ENCODE measurements around the gene FBXO48. TPM values are rescaled to one million over a fixed set of nuclear protein-coding genes. Genes with fewer than 3 reads are reported as not detected.
A peak's percentile ranks its signal among the peaks of the same experiment; 100 is the strongest.

Gene FBXO48
- polyA plus RNA-seq, 1 donor, result 2.5 TPM

GRCh38 chr2:68472796-68473414 lies 5.8 kb upstream of the FBXO48 start:
- H3K27ac ChIP-seq (ENCODE audit: low read length), result no peak overlapping the region
- no peak overlapping the region for H3K4me3 ChIP-seq (ENCODE audit: low read length)
- no peaks in the 10 kb centered on the region for H3K36me3 ChIP-seq (ENCODE audit: control insufficient read depth, insufficient read depth, low read length)
- no peaks in the 10 kb centered on the region for H3K27me3 ChIP-seq (ENCODE audit: control insufficient read depth, insufficient read depth, low read length)
- H3K9me3 ChIP-seq (ENCODE audit: control insufficient read depth, low read depth, low read length), result no peaks in the 10 kb centered on the region
- H3K4me1 ChIP-seq (ENCODE audit: control insufficient read depth, insufficient read depth, low read length), result peaks cover 7% of the 10 kb centered on the region
- no peak for DNase-seq
- WGBS (ENCODE audit: insufficient coverage, low lambda C conversion rate), result 100% methylated on average over 2 of the region's 3 CpGs

- 100% methylated on average over 2 of the region's 2 CpGs for WGBS (ENCODE audit: insufficient coverage, low lambda C conversion rate)
- Histone ChIP-seq H3K9me3 (ENCODE audit: control insufficient read depth, low read depth, low read length) (no peaks in the 10 kb centered on the region), H3K4me1 (ENCODE audit: control insufficient read depth, insufficient read depth, low read length) (peaks cover 7% of the 10 kb centered on the region), H3K27me3 (ENCODE audit: control insufficient read depth, insufficient read depth, low read length) (no peaks in the 10 kb centered on the region), H3K4me3 (ENCODE audit: low read length) (no peak overlapping the region), H3K36me3 (ENCODE audit: control insufficient read depth, insufficient read depth, low read length) (no peaks in the 10 kb centered on the region), H3K27ac (ENCODE audit: low read length) (no peak overlapping the region)
- no peak for DNase-seq
Observed at GRCh38 chr2:68471385-68471784, 4.3 kb upstream of the FBXO48 start.

GRCh38 chr2:68469935-68470334 lies 2.8 kb upstream of the FBXO48 start:
- no peak overlapping the region for H3K4me3 ChIP-seq (ENCODE audit: low read length)
- H3K27ac ChIP-seq (ENCODE audit: low read length), result no peak overlapping the region
- 67% methylated on average over 1 of the region's 1 CpG for WGBS (ENCODE audit: insufficient coverage, low lambda C conversion rate)

DNA sequence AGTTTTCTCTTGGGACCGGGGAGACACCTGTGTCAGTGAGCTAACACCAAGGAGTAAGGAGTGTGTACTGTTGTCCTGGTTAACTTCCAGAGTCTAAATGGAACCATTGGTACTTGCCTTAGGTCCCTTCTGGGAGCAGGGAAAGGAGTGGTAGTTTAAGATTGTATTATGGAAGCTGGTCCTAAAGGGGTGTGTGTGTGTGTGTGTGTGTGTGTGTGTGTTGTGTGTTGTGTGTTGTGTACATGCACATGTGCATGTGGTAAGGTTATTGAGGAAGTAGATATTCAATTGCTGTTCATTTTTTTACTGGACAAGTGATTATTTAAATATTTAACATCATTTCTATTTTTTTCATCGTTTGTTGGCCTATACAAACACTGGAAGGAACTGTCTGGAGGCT lies 1.7 kb upstream of the FBXO48 start:
- peaks cover 4% of the 10 kb centered on the region for H3K4me1 ChIP-seq (ENCODE audit: control insufficient read depth, insufficient read depth, low read length)
- no peaks in the 10 kb centered on the region for H3K27me3 ChIP-seq (ENCODE audit: control insufficient read depth, insufficient read depth, low read length)
- no peaks in the 10 kb centered on the region for H3K36me3 ChIP-seq (ENCODE audit: control insufficient read depth, insufficient read depth, low read length)
- DNase-seq, result no peak
- WGBS (ENCODE audit: insufficient coverage, low lambda C conversion rate), result 100% methylated on average over 1 of the region's 2 CpGs
- H3K4me3 ChIP-seq (ENCODE audit: low read length), result no peak overlapping the region
- H3K9me3 ChIP-seq (ENCODE audit: control insufficient read depth, low read depth, low read length), result no peaks in the 10 kb centered on the region
- no peak overlapping the region for H3K27ac ChIP-seq (ENCODE audit: low read length)

More at GRCh38 chr2:68469935-68470334, 2.8 kb upstream of the FBXO48 start:
- peaks cover 4% of the 10 kb centered on the region for H3K4me1 ChIP-seq (ENCODE audit: control insufficient read depth, insufficient read depth, low read length)
- no peak for DNase-seq
- H3K27me3 ChIP-seq (ENCODE audit: control insufficient read depth, insufficient read depth, low read length), result no peaks in the 10 kb centered on the region
- no peaks in the 10 kb centered on the region for H3K36me3 ChIP-seq (ENCODE audit: control insufficient read depth, insufficient read depth, low read length)
- no peaks in the 10 kb centered on the region for H3K9me3 ChIP-seq (ENCODE audit: control insufficient read depth, low read depth, low read length)

DNA sequence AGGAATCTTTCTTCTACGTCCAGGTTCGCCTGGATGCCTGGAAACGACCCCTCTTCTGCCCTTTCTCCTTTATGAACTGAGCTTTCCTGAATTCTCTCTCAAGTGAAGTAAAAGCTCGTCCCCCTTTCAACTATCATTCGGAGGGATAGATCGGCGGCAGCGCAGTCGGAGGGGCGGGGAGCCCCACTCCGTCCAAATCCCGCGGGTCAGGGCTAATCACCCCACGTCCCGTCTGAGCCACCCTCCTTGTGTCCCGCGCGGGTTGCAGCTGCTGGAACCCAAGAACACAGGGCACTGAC lies 367 bp downstream of the FBXO48 start:
- H3K27me3 ChIP-seq (ENCODE audit: control insufficient read depth, insufficient read depth, low read length), result no peaks in the 10 kb centered on the region
- no CpG with 5 or more reads among the region's 18 CpGs for WGBS (ENCODE audit: insufficient coverage, low lambda C conversion rate)
- no peaks in the 10 kb centered on the region for H3K9me3 ChIP-seq (ENCODE audit: control insufficient read depth, low read depth, low read length)
- H3K36me3 ChIP-seq (ENCODE audit: control insufficient read depth, insufficient read depth, low read length), result no peaks in the 10 kb centered on the region
- peaks cover 4% of the 10 kb centered on the region for H3K4me1 ChIP-seq (ENCODE audit: control insufficient read depth, insufficient read depth, low read length)
- DNase-seq, result no peak
- H3K27ac ChIP-seq (ENCODE audit: low read length), result peak overlapping the region; percentile 85
- H3K4me3 ChIP-seq (ENCODE audit: low read length), result peak overlapping the region; percentile 90

GRCh38 chr2:68466361-68466777 lies 725 bp downstream of the FBXO48 start:
- DNase-seq, result peak; percentile 13 to 48
- no CpG with 5 or more reads among the region's 11 CpGs for WGBS (ENCODE audit: insufficient coverage, low lambda C conversion rate)
- Histone ChIP-seq H3K27ac (ENCODE audit: low read length) (peak overlapping the region; percentile 85), H3K36me3 (ENCODE audit: control insufficient read depth, insufficient read depth, low read length) (no peaks in the 10 kb centered on the region), H3K4me3 (ENCODE audit: low read length) (peak overlapping the region; percentile 90), H3K27me3 (ENCODE audit: control insufficient read depth, insufficient read depth, low read length) (no peaks in the 10 kb centered on the region), H3K4me1 (ENCODE audit: control insufficient read depth, insufficient read depth, low read length) (peaks cover 4% of the 10 kb centered on the region), H3K9me3 (ENCODE audit: control insufficient read depth, low read depth, low read length) (no peaks in the 10 kb centered on the region)

- Histone ChIP-seq H3K4me1 (ENCODE audit: control insufficient read depth, insufficient read depth, low read length) (peaks cover 4% of the 10 kb centered on the region), H3K4me3 (ENCODE audit: low read length) (no peak overlapping the region), H3K36me3 (ENCODE audit: control insufficient read depth, insufficient read depth, low read length) (no peaks in the 10 kb centered on the region), H3K27ac (ENCODE audit: low read length) (no peak overlapping the region), H3K9me3 (ENCODE audit: control insufficient read depth, low read depth, low read length) (no peaks in the 10 kb centered on the region), H3K27me3 (ENCODE audit: control insufficient read depth, insufficient read depth, low read length) (no peaks in the 10 kb centered on the region)
- WGBS (ENCODE audit: insufficient coverage, low lambda C conversion rate), result 100% methylated on average over 1 of the region's 7 CpGs
- peak; percentile 17 to 46 for DNase-seq
Observed at GRCh38 chr2:68465081-68465916, 1.8 kb downstream of the FBXO48 start.

GRCh38 chr2:68464651-68465050 lies 2.4 kb downstream of the FBXO48 start:
- no peak for DNase-seq
- H3K27ac ChIP-seq (ENCODE audit: low read length), result no peak overlapping the region
- H3K27me3 ChIP-seq (ENCODE audit: control insufficient read depth, insufficient read depth, low read length), result no peaks in the 10 kb centered on the region
- H3K9me3 ChIP-seq (ENCODE audit: control insufficient read depth, low read depth, low read length), result no peaks in the 10 kb centered on the region
- H3K4me1 ChIP-seq (ENCODE audit: control insufficient read depth, insufficient read depth, low read length), result peaks cover 4% of the 10 kb centered on the region
- 88% methylated on average over 2 of the region's 5 CpGs for WGBS (ENCODE audit: insufficient coverage, low lambda C conversion rate)
- H3K4me3 ChIP-seq (ENCODE audit: low read length), result no peak overlapping the region
- no peaks in the 10 kb centered on the region for H3K36me3 ChIP-seq (ENCODE audit: control insufficient read depth, insufficient read depth, low read length)

- H3K27ac ChIP-seq (ENCODE audit: low read length), result no peak overlapping the region
- no peaks in the 10 kb centered on the region for H3K36me3 ChIP-seq (ENCODE audit: control insufficient read depth, insufficient read depth, low read length)
- peak; percentile 23 to 34 for DNase-seq
- no peak overlapping the region for H3K4me3 ChIP-seq (ENCODE audit: low read length)
- WGBS (ENCODE audit: insufficient coverage, low lambda C conversion rate), result no CpG with 5 or more reads among the region's 1 CpG
- H3K27me3 ChIP-seq (ENCODE audit: control insufficient read depth, insufficient read depth, low read length), result no peaks in the 10 kb centered on the region
- no peaks in the 10 kb centered on the region for H3K9me3 ChIP-seq (ENCODE audit: control insufficient read depth, low read depth, low read length)
- H3K4me1 ChIP-seq (ENCODE audit: control insufficient read depth, insufficient read depth, low read length), result peaks cover 3% of the 10 kb centered on the region
Observed at GRCh38 chr2:68463287-68463877, 3.7 kb downstream of the FBXO48 start.

GRCh38 chr2:68458981-68459380 lies 8.1 kb downstream of the FBXO48 start:
- H3K27me3 ChIP-seq (ENCODE audit: control insufficient read depth, insufficient read depth, low read length), result no peaks in the 10 kb centered on the region
- no peak overlapping the region for H3K27ac ChIP-seq (ENCODE audit: low read length)
- WGBS (ENCODE audit: insufficient coverage, low lambda C conversion rate), result 14% methylated on average over 1 of the region's 1 CpG
- H3K36me3 ChIP-seq (ENCODE audit: control insufficient read depth, insufficient read depth, low read length), result no peaks in the 10 kb centered on the region
- no peaks in the 10 kb centered on the region for H3K9me3 ChIP-seq (ENCODE audit: control insufficient read depth, low read depth, low read length)
- H3K4me3 ChIP-seq (ENCODE audit: low read length), result no peak overlapping the region
- H3K4me1 ChIP-seq (ENCODE audit: control insufficient read depth, insufficient read depth, low read length), result peaks cover 7% of the 10 kb centered on the region
- peak; percentile 22 to 64 for DNase-seq
